ENCODE results near the gene TCN2. TPM values are rescaled to one million over a fixed set of nuclear protein-coding genes. Genes with fewer than 3 reads are reported as not detected.
"Not testable (repeated sequence)": the region's sequence is repeated elsewhere in the genome, so short reads cannot be mapped to it uniquely, and the experiment has no call there.

TCN2 gene
- total RNA-seq (0.30 TPM), polyA plus RNA-seq (1 to 10 TPM in 2 of 4 donors, under 1 TPM in 2; 0.23 to 1.7 (median 0.99) TPM)

- peak; percentile 55 to 69 for ATAC-seq (ENCODE audit: low read depth in 2 of 2)
- Histone ChIP-seq H3K4me1 (ENCODE audit: control insufficient read depth, insufficient read depth, low read length, poor library complexity, severe bottlenecking) (peaks cover 20% of the 10 kb centered on the region), H3K27me3 (ENCODE audit: control insufficient read depth, insufficient read depth, low read length) (no peaks in the 10 kb centered on the region), H3K36me3 (ENCODE audit: control insufficient read depth, insufficient read depth, low read length) (no peaks in the 10 kb centered on the region), H3K27ac (ENCODE audit: insufficient read depth, low read length, poor library complexity, severe bottlenecking) (no peak within 1 kb of the TSS), H3K4me3 (ENCODE audit: low read depth, low read length) (peak within 1 kb of the TSS; percentile 68), H3K9me3 (ENCODE audit: control insufficient read depth in 2 of 2, low read length in 2 of 2) (no peaks in the 10 kb centered on the region)
- Mint-ChIP-seq H3K9me3 (no peaks in the 10 kb centered on the region), H3K27me3 (peaks cover 21% of the 10 kb centered on the region), H3K36me3 (no peaks in the 10 kb centered on the region), H3K4me1 (peaks cover 0 to 31% (median 15%) of the 10 kb centered on the region in 4 donors), H3K4me3 (peak within 1 kb of the TSS; percentile 77 to 93 (median 87)), H3K27ac (peak within 1 kb of the TSS; percentile 58 to 79 (median 74))
- DNase-seq = peak in 2 of 3 donors; percentile 14 to 62
Observed at GRCh38 chr22:30606455-30607299, at the start of gene TCN2. Gene TCN2, plus strand, starts transcription at chr22:30607174. Its CDS starts 158 bp downstream, at chr22:30607332.

DNA sequence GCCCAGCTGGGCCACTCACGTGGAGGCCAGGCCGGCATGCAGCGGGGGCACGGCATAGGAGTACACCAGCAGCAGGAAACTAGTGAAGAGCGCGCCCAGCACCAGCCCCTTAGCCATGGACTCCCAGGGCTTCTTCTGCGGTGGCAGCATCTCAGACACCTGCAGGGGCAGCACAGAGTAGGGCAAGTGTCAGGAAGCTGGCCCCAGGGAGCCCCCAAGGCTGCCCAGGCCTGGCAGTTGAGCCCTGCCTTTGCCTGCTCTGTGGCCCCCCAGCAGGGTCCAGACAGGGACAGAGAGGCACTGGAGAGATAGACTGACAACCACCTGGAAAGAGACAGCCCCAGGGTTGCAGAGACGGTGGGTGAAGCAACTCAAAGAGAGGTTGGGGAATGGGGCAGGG lies 49.7 kb upstream of the TCN2 start:
- Mint-ChIP-seq H3K27ac (no peak overlapping the region), H3K4me3 (no peak overlapping the region), H3K4me1 (no peaks in the 10 kb centered on the region), H3K36me3 (no peaks in the 10 kb centered on the region), H3K27me3 (no peaks in the 10 kb centered on the region), H3K9me3 (no peaks in the 10 kb centered on the region)
- H3K27ac ChIP-seq (ENCODE audit: insufficient read depth, low read length, poor library complexity, severe bottlenecking) = no peak overlapping the region
- no peaks in the 10 kb centered on the region for H3K27me3 ChIP-seq (ENCODE audit: control insufficient read depth, insufficient read depth, low read length)
- no peak for DNase-seq
- no peaks in the 10 kb centered on the region for H3K36me3 ChIP-seq (ENCODE audit: control insufficient read depth, insufficient read depth, low read length)
- H3K4me1 ChIP-seq (ENCODE audit: control insufficient read depth, insufficient read depth, low read length, poor library complexity, severe bottlenecking) = no peaks in the 10 kb centered on the region
- H3K4me3 ChIP-seq (ENCODE audit: low read depth, low read length) = no peak overlapping the region
- no peaks in the 10 kb centered on the region for H3K9me3 ChIP-seq (ENCODE audit: control insufficient read depth in 2 of 2, low read length in 2 of 2)
- no peak for ATAC-seq (ENCODE audit: low read depth in 2 of 2)

GRCh38 chr22:30559889-30560288 lies 47.1 kb upstream of the TCN2 start:
- H3K9me3 Mint-ChIP-seq = no peaks in the 10 kb centered on the region
- H3K4me3 Mint-ChIP-seq = no peak overlapping the region
- Histone ChIP-seq H3K9me3 (ENCODE audit: control insufficient read depth in 2 of 2, low read length in 2 of 2) (no peaks in the 10 kb centered on the region), H3K27me3 (ENCODE audit: control insufficient read depth, insufficient read depth, low read length) (no peaks in the 10 kb centered on the region), H3K4me3 (ENCODE audit: low read depth, low read length) (no peak overlapping the region), H3K36me3 (ENCODE audit: control insufficient read depth, insufficient read depth, low read length) (no peaks in the 10 kb centered on the region), H3K4me1 (ENCODE audit: control insufficient read depth, insufficient read depth, low read length, poor library complexity, severe bottlenecking) (no peaks in the 10 kb centered on the region), H3K27ac (ENCODE audit: insufficient read depth, low read length, poor library complexity, severe bottlenecking) (no peak overlapping the region)
- no peaks in the 10 kb centered on the region for H3K4me1 Mint-ChIP-seq
- no peaks in the 10 kb centered on the region for H3K36me3 Mint-ChIP-seq
- no peak overlapping the region for H3K27ac Mint-ChIP-seq
- no peaks in the 10 kb centered on the region for H3K27me3 Mint-ChIP-seq
- no peak for DNase-seq
- ATAC-seq (ENCODE audit: low read depth in 2 of 2) = no peak

GRCh38 chr22:30560643-30561202 lies 46.3 kb upstream of the TCN2 start:
- H3K27ac ChIP-seq (ENCODE audit: insufficient read depth, low read length, poor library complexity, severe bottlenecking); H3K9me3 ChIP-seq (ENCODE audit: control insufficient read depth in 2 of 2, low read length in 2 of 2); H3K36me3 Mint-ChIP-seq; H3K27me3 ChIP-seq (ENCODE audit: control insufficient read depth, insufficient read depth, low read length); H3K4me3 ChIP-seq (ENCODE audit: low read depth, low read length); H3K27me3 Mint-ChIP-seq; H3K36me3 ChIP-seq (ENCODE audit: control insufficient read depth, insufficient read depth, low read length); H3K4me1 Mint-ChIP-seq; H3K4me1 ChIP-seq (ENCODE audit: control insufficient read depth, insufficient read depth, low read length, poor library complexity, severe bottlenecking); H3K4me3 Mint-ChIP-seq; ATAC-seq (ENCODE audit: low read depth in 2 of 2); H3K9me3 Mint-ChIP-seq; DNase-seq: not testable (repeated sequence)
- peak overlapping the region in 1 of 3 donors; percentile 42 for H3K27ac Mint-ChIP-seq

GRCh38 chr22:30561402-30562189 lies 45.4 kb upstream of the TCN2 start:
- Histone ChIP-seq H3K36me3 (ENCODE audit: control insufficient read depth, insufficient read depth, low read length) (no peaks in the 10 kb centered on the region), H3K27ac (ENCODE audit: insufficient read depth, low read length, poor library complexity, severe bottlenecking) (no peak overlapping the region), H3K9me3 (ENCODE audit: control insufficient read depth in 2 of 2, low read length in 2 of 2) (no peaks in the 10 kb centered on the region), H3K27me3 (ENCODE audit: control insufficient read depth, insufficient read depth, low read length) (no peaks in the 10 kb centered on the region), H3K4me3 (ENCODE audit: low read depth, low read length) (no peak overlapping the region), H3K4me1 (ENCODE audit: control insufficient read depth, insufficient read depth, low read length, poor library complexity, severe bottlenecking) (no peaks in the 10 kb centered on the region)
- no peaks in the 10 kb centered on the region for H3K4me1 Mint-ChIP-seq
- no peak overlapping the region for H3K27ac Mint-ChIP-seq
- no peaks in the 10 kb centered on the region for H3K27me3 Mint-ChIP-seq
- H3K36me3 Mint-ChIP-seq = no peaks in the 10 kb centered on the region
- ATAC-seq (ENCODE audit: low read depth in 2 of 2) (no peak), DNase-seq (no peak)
- no peaks in the 10 kb centered on the region for H3K9me3 Mint-ChIP-seq
- H3K4me3 Mint-ChIP-seq = no peak overlapping the region

- no peaks in the 10 kb centered on the region for H3K9me3 Mint-ChIP-seq
- DNase-seq (no peak), ATAC-seq (ENCODE audit: low read depth in 2 of 2) (no peak)
- Histone ChIP-seq H3K9me3 (ENCODE audit: control insufficient read depth in 2 of 2, low read length in 2 of 2) (no peaks in the 10 kb centered on the region), H3K27me3 (ENCODE audit: control insufficient read depth, insufficient read depth, low read length) (no peaks in the 10 kb centered on the region), H3K27ac (ENCODE audit: insufficient read depth, low read length, poor library complexity, severe bottlenecking) (no peak overlapping the region), H3K36me3 (ENCODE audit: control insufficient read depth, insufficient read depth, low read length) (no peaks in the 10 kb centered on the region), H3K4me1 (ENCODE audit: control insufficient read depth, insufficient read depth, low read length, poor library complexity, severe bottlenecking) (no peaks in the 10 kb centered on the region), H3K4me3 (ENCODE audit: low read depth, low read length) (no peak overlapping the region)
- no peak overlapping the region for H3K4me3 Mint-ChIP-seq
- H3K27me3 Mint-ChIP-seq = no peaks in the 10 kb centered on the region
- H3K36me3 Mint-ChIP-seq = no peaks in the 10 kb centered on the region
- no peak overlapping the region for H3K27ac Mint-ChIP-seq
- no peaks in the 10 kb centered on the region for H3K4me1 Mint-ChIP-seq
Observed at GRCh38 chr22:30562366-30562765, 44.6 kb upstream of the TCN2 start.

GRCh38 chr22:30564045-30564760 lies 42.8 kb upstream of the TCN2 start:
- Mint-ChIP-seq H3K4me1 (no peaks in the 10 kb centered on the region), H3K4me3 (no peak overlapping the region), H3K9me3 (no peaks in the 10 kb centered on the region), H3K27me3 (peaks cover 3% of the 10 kb centered on the region), H3K27ac (no peak overlapping the region), H3K36me3 (peaks cover 2% of the 10 kb centered on the region)
- Histone ChIP-seq H3K27me3 (ENCODE audit: control insufficient read depth, insufficient read depth, low read length) (no peaks in the 10 kb centered on the region), H3K9me3 (ENCODE audit: control insufficient read depth in 2 of 2, low read length in 2 of 2) (no peaks in the 10 kb centered on the region), H3K36me3 (ENCODE audit: control insufficient read depth, insufficient read depth, low read length) (no peaks in the 10 kb centered on the region), H3K4me1 (ENCODE audit: control insufficient read depth, insufficient read depth, low read length, poor library complexity, severe bottlenecking) (no peaks in the 10 kb centered on the region), H3K27ac (ENCODE audit: insufficient read depth, low read length, poor library complexity, severe bottlenecking) (no peak overlapping the region), H3K4me3 (ENCODE audit: low read depth, low read length) (no peak overlapping the region)
- ATAC-seq (ENCODE audit: low read depth in 2 of 2) = no peak
- no peak for DNase-seq

Data from CD4-positive, CD25-positive, alpha-beta regulatory T cell (primary cell).